Renal cortical epithelial cell (primary cell): ENCODE data around the gene CSGALNACT2. TPM values are rescaled to one million over a fixed set of nuclear protein-coding genes. Genes with fewer than 3 reads are reported as not detected.

Source experiments
- DNase-seq: peaks from one replicate; pipeline ENCODE4 v3.0.0-alpha.2; 2011; ENCODE audit warnings: low read depth
- total RNA-seq: library from RNA; depleted of rRNA; stranded (reverse); fragments of >200 nt; gene quantifications from 2 replicates; pipeline ENCODE4 v1.2.3, GENCODE V29; 2014

The CSGALNACT2 gene
- total RNA-seq, 1 donor from 2014 or later = 18.1 TPM

DNA sequence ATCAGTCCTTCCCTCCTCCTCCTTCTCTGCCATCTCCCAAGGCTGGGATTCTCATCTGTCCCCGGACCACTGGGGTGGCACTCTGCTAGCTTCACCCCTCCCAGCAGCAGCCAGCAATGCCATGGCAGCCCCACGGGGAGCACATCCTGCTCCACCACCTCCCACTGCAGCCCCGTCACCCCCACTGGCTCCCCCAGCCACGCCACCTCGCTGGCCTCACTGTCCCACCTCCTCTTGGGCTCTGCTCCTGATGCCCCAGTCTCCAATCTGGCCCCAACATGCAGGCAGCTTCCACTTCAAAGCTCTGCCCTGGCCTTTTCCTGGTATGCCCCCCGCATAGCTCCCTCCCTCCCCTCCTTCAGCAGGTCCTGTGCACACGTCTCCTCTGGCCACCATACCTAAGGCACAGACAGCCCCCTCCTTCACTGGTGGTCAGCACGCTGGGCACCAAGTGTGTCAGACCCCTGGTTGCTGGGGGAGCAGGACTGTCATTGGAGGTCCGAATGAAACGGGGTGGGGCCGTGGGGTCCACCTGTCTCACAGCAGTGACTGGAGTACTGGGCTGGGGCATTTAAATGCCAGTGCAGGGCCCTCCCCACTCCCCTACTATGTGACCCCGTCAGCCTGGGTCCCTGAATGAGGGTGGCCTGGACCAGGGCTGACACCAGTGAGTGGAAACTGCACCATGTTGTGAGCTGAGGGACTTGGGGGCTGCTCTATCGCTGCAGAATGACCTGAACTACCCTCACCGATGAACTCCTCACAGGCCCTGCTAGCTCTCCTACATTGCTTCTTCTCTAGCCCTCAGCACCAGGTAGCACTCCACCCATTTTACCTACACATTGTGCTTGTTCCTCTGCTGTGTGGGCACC, 89.9 kb downstream of the CSGALNACT2 start:
- DNase-seq = no peak

GRCh38 chr10:43228783-43229207, 90.5 kb downstream of the CSGALNACT2 start:
- no peak for DNase-seq

DNA sequence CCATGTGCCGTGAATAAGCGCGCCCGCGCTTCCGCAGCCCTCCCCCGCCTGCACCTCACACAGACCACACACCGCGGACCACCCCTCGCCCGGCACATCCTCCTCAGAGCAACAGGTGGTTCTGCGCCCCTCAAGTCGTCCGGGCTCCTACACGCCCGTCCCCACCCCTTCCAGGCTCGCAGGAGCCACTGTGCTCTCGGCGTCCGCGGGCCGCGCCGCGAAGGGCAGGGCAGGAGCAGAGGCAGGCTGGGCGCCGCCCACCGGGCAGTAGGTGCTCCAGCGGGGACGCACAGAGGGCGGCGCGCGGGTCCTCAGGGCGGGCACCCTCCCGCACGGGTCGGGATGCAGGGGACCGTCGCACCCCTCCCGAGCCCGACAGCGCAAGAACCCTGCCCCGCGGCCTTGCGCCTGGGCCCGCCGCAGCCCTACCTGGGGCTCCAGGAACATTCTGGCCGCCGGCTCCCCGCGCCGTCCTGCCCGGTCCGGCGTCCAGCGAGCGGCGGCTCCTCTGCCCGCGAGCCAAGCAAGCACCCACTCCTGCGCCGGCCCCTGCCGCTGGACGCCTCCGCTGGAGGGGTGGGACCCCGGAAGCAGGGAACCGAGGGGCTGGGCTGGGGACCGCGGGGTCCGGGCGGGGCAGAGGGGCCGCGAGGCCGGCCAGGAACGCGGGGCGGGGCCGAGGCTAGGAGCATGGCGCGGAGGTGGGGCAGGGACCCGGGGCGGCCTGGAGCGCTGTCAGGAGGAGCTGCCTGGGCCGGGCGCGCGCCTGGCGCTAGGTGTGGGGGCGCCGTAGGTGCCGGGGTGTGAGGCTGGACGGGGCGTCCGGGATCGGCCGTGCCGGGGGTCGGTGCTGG, 91.2 kb downstream of the CSGALNACT2 start:
- no peak for DNase-seq

- no peak for DNase-seq
Measured at GRCh38 chr10:43230101-43230908, 92.1 kb downstream of the CSGALNACT2 start.

GRCh38 chr10:43230909-43231522, 92.8 kb downstream of the CSGALNACT2 start:
- no peak for DNase-seq

- DNase-seq = no peak
Measured at GRCh38 chr10:43231523-43232078, 93.4 kb downstream of the CSGALNACT2 start.

DNA sequence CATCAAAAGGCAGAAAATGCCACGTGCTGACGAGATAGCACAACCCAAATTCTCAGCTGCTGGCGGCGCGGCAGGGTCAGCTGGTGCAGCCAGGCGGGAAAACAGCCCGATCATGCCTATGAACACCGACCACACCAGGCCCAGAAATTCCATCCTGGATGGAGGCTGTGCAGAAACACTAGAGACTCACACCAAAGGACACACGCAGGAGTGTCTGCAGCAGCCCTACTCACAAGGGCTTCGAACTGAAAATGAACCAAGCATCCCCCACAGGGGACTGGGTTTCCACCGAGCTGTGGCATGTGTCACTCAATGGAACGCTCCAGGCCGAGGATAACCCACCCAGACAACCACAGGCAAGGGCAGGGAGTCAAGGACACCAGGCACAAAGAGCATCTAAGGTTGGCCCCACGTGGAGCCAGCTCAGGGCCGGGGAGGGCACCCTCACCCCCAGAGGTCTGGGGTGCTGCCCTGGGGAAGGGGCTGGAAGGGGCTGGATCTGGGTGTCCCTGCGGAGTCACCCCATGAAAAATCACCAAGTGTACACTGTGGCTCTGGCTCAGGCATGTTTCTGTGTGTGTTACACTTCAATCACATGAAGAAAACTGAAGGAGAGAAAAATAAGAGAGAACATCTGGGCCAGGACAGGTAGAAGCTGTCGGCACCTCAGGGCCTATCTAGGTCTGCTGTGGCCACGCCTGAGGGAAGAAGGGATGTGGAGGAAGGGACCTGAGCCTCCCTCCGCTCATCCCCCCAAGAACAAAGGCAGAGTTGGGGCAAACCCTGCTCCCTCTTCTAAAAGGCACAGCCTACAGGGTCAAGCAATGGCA, 95.6 kb downstream of the CSGALNACT2 start:
- no peak for DNase-seq

DNA sequence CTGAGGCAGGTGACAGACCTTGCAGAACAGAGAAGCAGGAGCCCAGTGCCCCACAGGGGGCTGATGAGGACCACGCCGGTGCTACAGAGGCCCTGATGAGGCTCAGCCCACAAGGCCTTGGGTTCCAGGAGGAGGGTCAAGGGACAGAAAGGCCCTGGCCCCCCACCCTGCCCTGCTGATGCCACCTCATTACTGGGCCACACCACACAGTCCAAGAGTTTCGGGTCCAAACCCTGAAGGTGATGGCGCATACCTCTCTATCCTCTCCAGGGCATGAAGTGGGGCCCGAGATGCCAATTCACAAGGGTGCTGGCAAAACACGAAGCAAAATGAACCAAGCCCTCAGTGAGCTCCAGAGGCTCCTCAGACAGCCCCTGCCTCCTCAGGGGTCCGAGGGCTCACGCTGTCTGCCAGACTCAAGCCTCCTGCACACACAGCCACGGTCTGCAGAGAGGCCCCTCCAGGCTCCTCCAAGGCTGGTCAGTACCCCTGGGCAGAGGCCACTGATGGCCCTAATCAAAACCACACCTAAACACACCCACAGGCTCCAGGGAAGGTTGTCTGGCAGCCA, 96.3 kb downstream of the CSGALNACT2 start:
- no peak for DNase-seq

Other genes with a start within 250 kb of the CSGALNACT2 start
- gene RET, start 61.4 kb upstream of the CSGALNACT2 start, total RNA-seq = under 0.01 and 0.45 TPM in 2 replicates
- under 0.01 and 2.0 TPM in 2 replicates for gene RASGEF1A, start 128.6 kb downstream of the CSGALNACT2 start, total RNA-seq
- gene FXYD4, start 233.2 kb downstream of the CSGALNACT2 start, total RNA-seq = not detected in 2 replicates